Heart right ventricle (tissue), 16 donors: ENCODE measurements around the gene SH3RF3. TPM values are rescaled to one million over a fixed set of nuclear protein-coding genes. Genes with fewer than 3 reads are reported as not detected.

Experiments used
- ATAC-seq, 8 donors: fragments of 200-7000 bp; cut with Tn5 transposase; one replicate each; pipeline ENCODE4 v1.9.1; 2020; ENCODE audit warnings: mild to moderate bottlenecking in 8 of 8, moderate library complexity in 8 of 8, moderate number of reproducible peaks in 1 of 8
- DNase-seq, 2 donors: peaks; one replicate each; pipeline ENCODE4 v3.0.0-alpha.2; 2020
- H3K27ac ChIP-seq, 10 donors: fragments of 200-600 bp; sonication (generic) in 2 of 10; one replicate each; pipeline versions ENCODE4 v1.5.0 to v1.8.0; 2020 to 2022; ENCODE audit warnings: mild to moderate bottlenecking in 3 of 10
- H3K27me3 ChIP-seq, 7 donors: fragments of 200-600 bp; one replicate each; pipeline ENCODE4 v1.8.0; 2021 to 2022; ENCODE audit warnings: mild to moderate bottlenecking in 2 of 7
- H3K36me3 ChIP-seq, 9 donors: fragments of 200-600 bp; sonication (generic) in 1 of 9; one replicate each; pipeline versions ENCODE4 v1.5.0 to v1.8.0; 2020 to 2022; ENCODE audit warnings: mild to moderate bottlenecking in 2 of 9
- H3K4me1 ChIP-seq, 9 donors: fragments of 200-600 bp; sonication (generic) in 1 of 9; one replicate each; pipeline versions ENCODE4 v1.5.0 to v1.8.0; 2020 to 2022; ENCODE audit warnings: mild to moderate bottlenecking in 4 of 9
- H3K4me3 ChIP-seq, 10 donors: fragments of 200-600 bp; sonication (generic) in 2 of 10; one replicate each; pipeline versions ENCODE4 v1.5.0 to v1.8.0; 2020 to 2022; ENCODE audit warnings: mild to moderate bottlenecking in 7 of 10, moderate library complexity in 2 of 10
- H3K9me3 ChIP-seq, 11 donors: fragments of 200-600 bp in 10 of 11; sonication (generic) in 2 of 11; one replicate each; pipeline versions ENCODE4 v1.5.0 to v1.8.0; 2013 to 2022; ENCODE audit warnings: mild to moderate bottlenecking in 2 of 11, control low read depth in 1 of 11, moderate library complexity in 1 of 11
- CTCF ChIP-seq, 9 donors: fragments of 200-600 bp; sonication (generic) in 2 of 9; IDR thresholded peaks; one replicate each; pipeline versions ENCODE4 v1.5.0 to v1.8.0; 2021 to 2022; ENCODE audit warnings: antibody characterized with exemption in 9 of 9, mild to moderate bottlenecking in 5 of 9, moderate library complexity in 1 of 9
- WGBS, 2 donors: extraction: QIAGEN DNeasy Blood & Tissue Kit; methylation state at CpG; one replicate each; pipeline ENCODE4 v1.1.7; 2013; ENCODE audit warnings: inconsistent platforms in 1 of 2; 5-methylcytosine and 5-hydroxymethylcytosine counted together
- intact Hi-C, 10 donors: fragments of 100-400 bp; cut with DNase I; formaldehyde crosslinking; loops; one replicate each; pipeline versions ENCODE4 v1.11.1 to v1.14.2; 2022
- microRNA-seq, 2 donors: library from miRNA; unstranded; fragments of <30 nt; microRNA quantifications; one replicate each; pipeline ENCODE4 v1.2.0, GENCODE V29; 2021
- polyA plus RNA-seq, 2 donors: library from polyadenylated mRNA; stranded (reverse); fragments of 200-250 nt; gene quantifications; one replicate each; pipeline ENCODE4 v1.2.3, GENCODE V29; 2013
- total RNA-seq, 10 donors: library from RNA; stranded (reverse); fragmentation: NEBNext Ultra II Directional in 3 of 10; extraction: Animal tissue kit (Norgen Biotek cat#: 25700) in 3 of 10; gene quantifications; one replicate each; pipeline versions ENCODE4 v1.2.1 to v1.2.4, GENCODE V29; 2021 to 2023
- donor health status: Arrhythmogenic right ventricular cardiomyopathy.
- donor health status: ischemic (EF 13 %, LVEDD 7.1; RV severe dilation, severe dysfunction).
- donor health status: healthy with polysubstance abuse.
- donor health status: DM: no; HTN: yes; CAD: no.
- donor health status: DM: no; HTN: no; CAD: no.
- donor health status: ischemic (EF 25% LVEDD 6.9; RV normal size, moderate dysfunction).
- donor health status: ischemic (EF 25% LVEDD 5.7; RV mildly dilated, moderate dysfunction).
- donor health status: healthy.
- donor health status: DM: yes; HTN: yes; CAD: no.
- donor health status: Ischemic cardiomyopathy.
- donor health status: ischemic (EF 35%, LVEDD 5.7; RV mildly dilated, moderate dysfunction).
- donor health status: nonischemic (EF 11% LVEDD 7.7; RV severe dilation, severe dysfunction).
- donor health status: DM: yes; HTN: yes; CAD: no.
- donor health status: PGD.
- donor health status: ischemic (EF 29% LVEDD 5.4; RV normal size, mild dysfunction).
- donor health status: nonischemic (EF 23%, LVEDD 6.1; RV moderate dilation, normal function).

Gene SH3RF3
- total and polyA plus RNA-seq, 12 donors: 5.0 to 11.5 (median 8.6) TPM

DNA sequence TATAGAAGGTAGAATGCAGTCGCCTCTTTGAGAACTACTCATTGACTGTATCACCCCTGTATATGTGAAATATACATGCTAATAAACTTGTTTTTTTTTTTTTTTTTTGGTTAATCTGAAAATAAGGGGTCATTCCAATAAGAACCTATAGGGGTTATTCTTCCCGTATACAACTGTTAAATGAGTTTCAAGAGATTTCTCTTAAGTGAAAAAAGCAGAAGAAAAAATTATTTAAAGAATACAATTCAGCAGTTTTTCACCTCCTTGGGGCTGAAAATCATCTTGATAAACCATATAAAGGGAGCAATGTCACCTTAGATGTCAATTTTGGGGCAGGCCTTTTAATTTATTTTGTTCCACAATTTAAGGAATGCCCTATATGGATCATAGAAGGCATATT lies 418.3 kb downstream of the SH3RF3 start:
- Histone ChIP-seq H3K9me3 (no peaks in the 10 kb centered on the region), H3K27me3 (no peaks in the 10 kb centered on the region), H3K36me3 (peaks cover 0 to 37% (median 4%) of the 10 kb centered on the region in 9 donors), H3K27ac (no peak overlapping the region), H3K4me3 (no peak overlapping the region), H3K4me1 (peaks cover 0 to 3% (median 0%) of the 10 kb centered on the region in 9 donors)
- WGBS, 2 donors: 92 to 95% methylated on average over 2 of the region's 2 CpGs
- intact Hi-C loops: loop anchor here (2.0 to 5.0 kb wide), 5 partner anchors 65 to 190 kb away; partner anchors contain the start of genes SEPTIN10 (in 3 of the 10) and SOWAHC (in 3 of the 10)
- no peak for TF ChIP-seq CTCF (IDR thresholded peaks at IDR 0.05)
- ATAC-seq (no peak), DNase-seq (no peak)

DNA sequence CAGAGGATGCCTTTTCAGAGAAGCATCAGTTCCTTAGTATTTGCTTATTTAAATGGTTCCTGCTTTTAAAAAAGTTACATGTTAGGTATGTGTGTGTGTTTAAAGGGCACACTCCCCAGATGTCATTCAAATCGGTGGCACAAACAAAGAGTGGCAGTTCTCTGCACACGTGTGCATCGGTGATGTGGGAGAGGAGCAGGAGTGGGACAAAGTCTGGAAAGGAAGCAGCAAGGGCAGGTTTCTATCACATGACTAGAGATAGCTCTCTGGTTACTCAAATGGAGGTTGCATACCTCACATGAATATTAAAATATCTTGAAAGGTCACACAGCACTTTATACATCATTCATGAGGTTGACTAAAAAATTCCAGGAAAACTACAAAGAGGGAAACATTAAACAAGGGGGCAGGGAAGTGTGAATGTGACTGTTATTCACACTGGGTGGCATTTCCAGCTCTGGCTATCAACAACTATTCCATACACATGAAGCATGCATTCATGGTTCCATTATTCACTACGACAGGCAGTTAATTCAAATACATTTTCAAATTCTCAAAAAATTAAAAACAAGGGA lies 420.1 kb downstream of the SH3RF3 start:
- H3K4me3 ChIP-seq: no peak overlapping the region
- peaks cover 0 to 46% (median 4%) of the 10 kb centered on the region in 9 donors for H3K36me3 ChIP-seq
- DNase-seq (no peak), ATAC-seq (no peak)
- WGBS, 2 donors: 82 to 87% methylated on average over 4 of the region's 4 CpGs
- no peaks in the 10 kb centered on the region for H3K9me3 ChIP-seq
- intact Hi-C loops: loop anchor here (5.0 kb wide), 4 partner anchors 63 to 188 kb away; partner anchors contain the start of genes SEPTIN10 (in 3 of the 10) and SOWAHC (in 3 of the 10)
- H3K27me3 ChIP-seq: no peaks in the 10 kb centered on the region
- H3K4me1 ChIP-seq: peaks cover 0 to 3% (median 0%) of the 10 kb centered on the region in 9 donors
- no peak overlapping the region for H3K27ac ChIP-seq
- no peak for TF ChIP-seq CTCF (IDR thresholded peaks at IDR 0.05)

Small RNA genes lying within 50 kb of the gene (microRNA-seq; reads per million reads assigned to microRNA genes)
- 0 reads per million in 2 donors for gene MIR4265
- gene MIR4266: 0 reads per million in 2 donors

Other genes with a start within 250 kb of the SH3RF3 start
- gene EDAR, start 140.0 kb upstream of the SH3RF3 start, total RNA-seq: under 1 TPM in 2 of 10 donors, not detected in 8; 0.07 to 0.34 TPM
- gene EDAR, start 140.0 kb upstream of the SH3RF3 start, polyA plus RNA-seq: not detected